Right lobe of liver (tissue), 4 donors: ENCODE data around the gene MFSD6L.
"Not testable (repeated sequence)": the region's sequence is repeated elsewhere in the genome, so short reads cannot be mapped to it uniquely, and the experiment has no call there.

Experiments
- POLR2A ChIP-seq: fragments of 450-650 bp; IDR thresholded peaks from one replicate; pipeline ENCODE4 v1.6.1; 2017; ENCODE audit warnings: antibody characterized with exemption, mild to moderate bottlenecking
- TF ChIP-seq, protein P1 (sequence below), 4 donors: fragments of 200-600 bp in 3 of 4; fragments of 450-650 bp in 1 of 4; IDR thresholded peaks; one replicate each; pipeline versions ENCODE4 v1.5.1 to v1.8.0; 2016 to 2022; ENCODE audit warnings: antibody characterized with exemption in 4 of 4, mild to moderate bottlenecking in 2 of 4
- donor health status: DM: no; HTN: no; CAD: no.
- donor health status: DM: no; HTN: no; CAD: no.
- donor health status: DM: no; HTN: yes; CAD: no.

DNA sequence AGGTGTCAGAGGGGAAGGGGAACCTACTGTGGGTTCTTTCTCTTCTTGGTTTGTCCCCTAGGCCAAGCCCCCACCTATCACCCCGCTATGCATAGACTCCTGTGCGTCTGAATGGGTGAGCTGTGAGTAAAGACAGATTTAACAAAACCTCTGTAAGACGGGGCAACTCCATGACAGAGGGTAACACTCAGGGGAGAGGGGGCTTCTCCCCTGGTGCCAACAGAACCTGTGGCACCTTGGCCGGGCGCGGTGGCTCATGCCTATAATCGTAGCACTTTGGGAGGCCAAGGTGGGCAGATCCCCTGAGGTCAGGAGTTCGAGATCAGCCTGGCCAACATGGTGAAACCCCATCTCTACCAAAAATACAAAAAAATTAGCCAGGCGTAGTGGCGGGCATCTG lies 6.2 kb upstream of the MFSD6L start:
- TF ChIP-seq, protein P1, sequence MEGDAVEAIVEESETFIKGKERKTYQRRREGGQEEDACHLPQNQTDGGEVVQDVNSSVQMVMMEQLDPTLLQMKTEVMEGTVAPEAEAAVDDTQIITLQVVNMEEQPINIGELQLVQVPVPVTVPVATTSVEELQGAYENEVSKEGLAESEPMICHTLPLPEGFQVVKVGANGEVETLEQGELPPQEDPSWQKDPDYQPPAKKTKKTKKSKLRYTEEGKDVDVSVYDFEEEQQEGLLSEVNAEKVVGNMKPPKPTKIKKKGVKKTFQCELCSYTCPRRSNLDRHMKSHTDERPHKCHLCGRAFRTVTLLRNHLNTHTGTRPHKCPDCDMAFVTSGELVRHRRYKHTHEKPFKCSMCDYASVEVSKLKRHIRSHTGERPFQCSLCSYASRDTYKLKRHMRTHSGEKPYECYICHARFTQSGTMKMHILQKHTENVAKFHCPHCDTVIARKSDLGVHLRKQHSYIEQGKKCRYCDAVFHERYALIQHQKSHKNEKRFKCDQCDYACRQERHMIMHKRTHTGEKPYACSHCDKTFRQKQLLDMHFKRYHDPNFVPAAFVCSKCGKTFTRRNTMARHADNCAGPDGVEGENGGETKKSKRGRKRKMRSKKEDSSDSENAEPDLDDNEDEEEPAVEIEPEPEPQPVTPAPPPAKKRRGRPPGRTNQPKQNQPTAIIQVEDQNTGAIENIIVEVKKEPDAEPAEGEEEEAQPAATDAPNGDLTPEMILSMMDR (IDR thresholded peaks at IDR 0.05): not testable (repeated sequence)
- TF ChIP-seq POLR2A: not testable (repeated sequence)
